ENCODE measurements around the gene RIC8A.
"Not testable (repeated sequence)": the region's sequence is repeated elsewhere in the genome, so short reads cannot be mapped to it uniquely, and the experiment has no call there.

Gene RIC8A

GRCh38 chr11:207208-207862, at the start of gene RIC8A, which contains the start of gene BET1L:
TSS of gene RIC8A (plus strand) at chr11:207708. CDS start at chr11:208855, 1,147 bp downstream.
TSS of gene BET1L (minus strand) at chr11:207399. CDS start at chr11:207321, 78 bp downstream.
- DNase-seq (ENCODE audit: low spot score) = peak; percentile 93
- peak; percentile 20 for FAIRE-seq

GRCh38 chr11:180242-180641, 27.3 kb upstream of the RIC8A start:
- FAIRE-seq; DNase-seq (ENCODE audit: low spot score): not testable (repeated sequence)

DNA sequence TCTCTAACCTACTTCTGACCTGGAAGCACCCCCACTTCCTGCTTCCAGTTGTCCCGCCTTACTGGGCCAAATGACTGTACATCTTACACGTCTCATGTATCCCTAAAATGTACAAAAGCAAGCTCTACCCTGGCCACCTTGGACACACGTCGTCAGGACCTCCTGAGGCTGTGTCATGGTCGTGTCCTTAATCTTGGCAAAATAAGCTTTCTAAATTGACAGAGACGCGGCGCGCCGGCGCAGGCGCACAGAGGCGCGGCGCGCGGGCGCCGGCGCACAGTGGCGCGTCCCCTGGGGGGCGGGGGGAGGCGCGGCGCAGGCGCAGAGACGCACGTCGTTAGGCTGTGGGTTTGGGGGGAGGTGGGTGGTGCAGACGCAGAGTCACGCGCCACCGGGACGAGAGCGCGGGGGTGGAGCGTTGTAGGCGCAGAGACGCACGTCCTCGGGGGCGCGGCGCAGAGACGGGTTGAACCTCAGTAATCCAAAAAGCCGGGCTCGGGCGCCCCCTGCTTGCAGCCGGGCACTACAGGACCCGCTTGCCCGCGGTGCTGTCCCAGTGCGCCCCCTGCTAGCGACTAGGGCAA, 18.2 kb upstream of the RIC8A start:
- not testable (repeated sequence) for DNase-seq (ENCODE audit: low spot score); FAIRE-seq

GRCh38 chr11:189843-190311, 17.6 kb upstream of the RIC8A start:
- not testable (repeated sequence) for DNase-seq (ENCODE audit: low spot score); FAIRE-seq

DNA sequence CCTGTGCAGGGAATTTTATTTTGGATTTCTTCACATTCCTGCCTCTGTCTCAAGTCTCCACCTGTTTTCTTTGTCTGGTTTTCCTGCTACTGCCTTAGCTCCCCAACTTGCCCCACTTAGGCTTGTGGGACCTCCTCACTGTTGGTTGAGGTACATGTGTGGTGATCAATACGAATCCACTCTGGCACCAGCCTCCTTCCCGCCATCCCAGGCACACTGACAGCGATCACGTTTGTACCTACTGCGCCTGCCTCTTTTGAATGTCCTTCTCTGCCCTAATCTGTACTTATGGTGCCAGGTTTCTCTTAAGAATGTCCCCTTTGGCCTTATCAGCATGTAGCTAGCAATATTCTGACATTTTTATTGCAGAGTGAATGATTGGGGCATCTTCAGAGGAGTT, 17.0 kb upstream of the RIC8A start:
- not testable (repeated sequence) for DNase-seq (ENCODE audit: low spot score); FAIRE-seq

DNA sequence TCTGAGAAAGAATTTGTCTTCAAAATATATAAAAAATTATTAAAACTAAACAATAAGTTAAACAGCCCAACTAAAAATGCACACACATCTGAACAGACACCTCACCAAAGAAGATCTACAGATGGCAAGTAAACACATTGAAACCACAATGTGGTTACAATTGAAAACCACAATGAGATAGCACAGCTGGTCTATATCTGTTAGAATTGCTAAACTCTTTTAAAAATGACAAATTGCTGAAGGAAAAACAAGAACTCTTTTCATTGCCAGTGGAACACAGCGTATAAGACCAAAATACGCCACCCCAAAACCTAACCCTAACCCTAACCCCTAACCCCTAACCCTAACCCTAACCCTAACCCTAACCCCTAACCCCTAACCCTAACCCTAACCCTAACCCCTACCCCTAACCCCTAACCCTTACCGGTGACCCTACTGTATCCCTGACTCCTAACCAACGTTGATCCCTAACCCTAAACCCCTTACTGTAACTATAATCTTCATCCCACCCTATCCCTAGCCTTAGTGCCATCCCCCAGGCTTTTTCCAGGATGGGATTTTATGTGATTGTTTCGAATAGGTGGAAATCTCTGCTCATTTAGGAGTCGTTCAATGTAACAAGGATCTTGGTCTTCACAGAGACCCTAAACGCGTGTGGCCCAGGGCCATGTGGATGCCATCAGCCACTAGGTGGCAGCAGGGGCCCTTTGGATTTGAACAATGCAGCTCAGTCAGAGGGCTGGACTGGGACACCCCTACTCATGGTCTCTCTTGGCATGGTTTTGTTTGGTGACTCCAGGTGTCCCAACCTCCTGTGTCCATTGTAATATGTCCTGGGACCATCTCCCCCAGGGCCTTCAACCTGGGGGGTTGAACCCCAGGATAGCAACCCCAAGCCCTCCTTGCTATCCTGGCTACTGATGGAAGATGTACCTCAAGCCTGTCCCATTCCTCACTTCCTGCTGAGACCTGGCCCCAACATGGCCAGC, 15.7 kb upstream of the RIC8A start:
- not testable (repeated sequence) for DNase-seq (ENCODE audit: low spot score); FAIRE-seq

DNA sequence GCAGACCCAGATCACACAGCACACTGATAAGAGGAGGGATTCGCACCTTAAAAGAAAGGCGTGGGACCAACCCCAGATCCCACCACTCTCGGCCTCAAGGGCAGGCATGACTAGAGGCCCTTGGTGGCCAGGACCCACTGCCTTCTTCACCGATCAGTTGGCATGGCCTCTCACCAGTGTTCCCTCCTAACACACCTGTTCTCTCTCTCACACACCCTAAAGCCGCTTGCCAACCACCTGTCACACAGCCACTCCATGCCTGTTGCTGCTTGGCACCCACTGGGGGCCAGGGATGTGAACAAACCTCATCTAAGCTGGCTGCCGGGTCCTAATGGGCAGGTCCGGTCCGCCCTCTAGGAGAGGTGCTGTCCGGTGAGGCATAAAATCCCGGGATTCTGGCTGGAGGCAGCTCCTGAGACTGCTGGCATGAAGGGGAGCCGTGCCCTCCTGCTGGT, 14.8 kb upstream of the RIC8A start, which contains the start of gene SCGB1C1:
TSS of gene SCGB1C1 (plus strand) at position 405 of the 455 bp plus-strand sequence. CDS start at position 427, 22 bp downstream.
- DNase-seq (ENCODE audit: low spot score); FAIRE-seq: not testable (repeated sequence)

DNA sequence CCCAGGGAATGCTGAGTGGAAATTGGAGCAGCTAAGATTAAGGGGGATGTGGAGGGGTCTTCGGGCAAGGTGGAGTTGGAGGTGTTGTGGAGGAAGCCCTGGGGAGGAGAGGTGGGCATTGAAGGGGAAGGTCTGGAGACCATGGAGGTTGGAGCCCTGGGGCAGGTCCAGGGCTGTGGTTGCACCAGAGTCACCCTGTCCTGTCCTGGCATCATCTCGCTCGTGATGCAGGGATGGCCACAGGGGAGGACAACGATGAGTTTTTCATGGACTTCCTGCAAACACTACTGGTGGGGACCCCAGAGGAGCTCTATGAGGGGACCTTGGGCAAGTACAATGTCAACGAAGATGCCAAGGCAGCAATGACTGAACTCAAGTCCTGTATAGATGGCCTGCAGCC, 14.0 kb upstream of the RIC8A start:
- not testable (repeated sequence) for FAIRE-seq; DNase-seq (ENCODE audit: low spot score)

GRCh38 chr11:196786-197731, 10.4 kb upstream of the RIC8A start:
- FAIRE-seq = no peak
- no peak for DNase-seq (ENCODE audit: low spot score)

GRCh38 chr11:197741-198235, 9.7 kb upstream of the RIC8A start:
- FAIRE-seq (no peak), DNase-seq (ENCODE audit: low spot score) (no peak)

DNA sequence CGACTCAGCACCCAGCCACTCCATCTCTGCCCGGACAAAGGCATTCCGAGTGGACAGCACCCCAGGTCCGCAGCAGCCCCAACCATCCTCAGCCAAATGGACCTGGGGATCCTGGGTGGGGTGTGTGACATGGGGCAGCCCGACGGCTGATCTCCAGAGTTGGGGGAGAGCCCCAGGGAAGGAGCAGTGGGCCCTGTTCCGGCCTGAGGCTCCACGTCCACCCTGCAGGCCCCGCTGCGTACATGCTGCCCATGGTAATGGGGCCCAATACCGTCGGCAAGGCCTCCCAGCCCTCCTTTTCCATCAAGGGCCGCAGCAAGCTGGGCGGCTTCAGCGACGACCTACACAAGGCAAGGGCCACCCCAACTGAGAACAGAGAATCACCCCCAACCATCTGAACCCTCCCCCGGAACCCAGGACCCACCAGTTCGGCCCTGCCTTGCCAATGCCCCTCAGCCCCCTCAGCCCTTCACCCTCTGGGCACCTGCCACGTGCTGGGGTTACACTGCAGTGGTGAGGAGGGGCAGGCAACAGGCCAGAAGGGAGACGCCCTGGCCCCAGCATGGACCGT, 9.2 kb upstream of the RIC8A start:
- FAIRE-seq = no peak

GRCh38 chr11:199004-199581, 8.4 kb upstream of the RIC8A start:
- DNase-seq (ENCODE audit: low spot score) = no peak
- no peak for FAIRE-seq

More for the DNA sequence above, 9.2 kb upstream of the RIC8A start:
- no peak for DNase-seq (ENCODE audit: low spot score)

- no peak for DNase-seq (ENCODE audit: low spot score)
Measured at GRCh38 chr11:199782-200181, 7.7 kb upstream of the RIC8A start.

DNA sequence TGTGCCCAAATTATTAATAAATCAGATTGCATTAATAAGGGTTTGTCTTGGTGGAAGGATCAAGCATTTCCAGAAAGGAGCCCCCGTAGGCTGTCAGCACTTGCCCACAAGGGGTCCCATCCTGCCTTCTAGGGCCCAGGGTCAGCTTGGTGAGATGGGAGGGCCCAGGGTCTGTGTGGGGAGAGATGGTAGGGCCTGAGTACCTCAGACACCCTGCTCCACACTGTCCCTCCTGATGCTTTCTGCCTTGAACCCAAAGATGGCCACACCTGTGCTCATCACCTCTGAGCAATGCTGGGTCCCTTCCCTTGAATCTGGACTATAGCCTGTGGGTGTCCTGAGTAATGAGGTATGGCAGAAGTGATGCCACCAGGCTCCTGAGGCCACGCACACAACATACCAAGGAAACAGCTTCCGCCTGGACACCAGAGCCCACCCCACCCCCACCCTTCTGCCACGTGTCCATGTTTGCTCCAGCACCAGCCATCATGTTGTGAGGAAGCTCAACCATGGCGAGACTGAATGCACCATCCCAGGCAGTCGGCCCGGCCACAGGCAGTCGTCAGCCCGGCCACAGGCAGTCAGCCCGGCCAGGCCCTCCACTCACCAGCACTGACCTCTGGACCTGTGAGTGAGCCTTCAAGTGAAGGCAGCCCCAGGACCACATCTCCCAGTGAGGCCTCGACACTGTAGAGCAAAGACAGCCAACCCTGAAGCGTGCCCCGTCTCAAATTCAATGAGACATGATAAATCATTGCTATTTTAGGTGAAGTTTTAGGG, 7.1 kb upstream of the RIC8A start:
- FAIRE-seq = no peak

More at GRCh38 chr11:199782-200181, 7.7 kb upstream of the RIC8A start:
- FAIRE-seq = no peak

DNA sequence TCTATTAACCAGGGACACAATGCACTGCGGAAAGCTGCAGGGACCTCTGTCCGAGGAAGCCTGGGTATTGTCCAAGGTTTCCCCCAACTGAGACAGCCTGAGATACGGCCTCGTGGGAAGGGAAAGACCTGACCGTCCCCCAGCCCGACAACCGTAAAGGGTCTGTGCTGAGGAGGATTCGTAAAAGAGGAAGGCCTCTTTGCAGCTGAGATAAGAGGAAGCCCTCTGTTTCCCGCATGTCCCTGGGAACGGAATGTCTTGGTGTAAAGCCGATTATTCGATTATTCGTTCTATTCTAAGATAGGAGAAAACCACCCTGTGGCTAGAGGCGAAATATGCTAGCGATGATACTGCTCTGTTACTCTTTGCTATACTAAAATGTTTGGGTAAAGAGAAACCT, 5.5 kb upstream of the RIC8A start:
- DNase-seq (ENCODE audit: low spot score) = no peak

More for the DNA sequence above, 7.1 kb upstream of the RIC8A start:
- DNase-seq (ENCODE audit: low spot score) = no peak

GRCh38 chr11:202490-202889, 5.0 kb upstream of the RIC8A start:
- no peak for FAIRE-seq
- DNase-seq (ENCODE audit: low spot score) = no peak

More for the DNA sequence above, 5.5 kb upstream of the RIC8A start:
- FAIRE-seq = no peak

DNA sequence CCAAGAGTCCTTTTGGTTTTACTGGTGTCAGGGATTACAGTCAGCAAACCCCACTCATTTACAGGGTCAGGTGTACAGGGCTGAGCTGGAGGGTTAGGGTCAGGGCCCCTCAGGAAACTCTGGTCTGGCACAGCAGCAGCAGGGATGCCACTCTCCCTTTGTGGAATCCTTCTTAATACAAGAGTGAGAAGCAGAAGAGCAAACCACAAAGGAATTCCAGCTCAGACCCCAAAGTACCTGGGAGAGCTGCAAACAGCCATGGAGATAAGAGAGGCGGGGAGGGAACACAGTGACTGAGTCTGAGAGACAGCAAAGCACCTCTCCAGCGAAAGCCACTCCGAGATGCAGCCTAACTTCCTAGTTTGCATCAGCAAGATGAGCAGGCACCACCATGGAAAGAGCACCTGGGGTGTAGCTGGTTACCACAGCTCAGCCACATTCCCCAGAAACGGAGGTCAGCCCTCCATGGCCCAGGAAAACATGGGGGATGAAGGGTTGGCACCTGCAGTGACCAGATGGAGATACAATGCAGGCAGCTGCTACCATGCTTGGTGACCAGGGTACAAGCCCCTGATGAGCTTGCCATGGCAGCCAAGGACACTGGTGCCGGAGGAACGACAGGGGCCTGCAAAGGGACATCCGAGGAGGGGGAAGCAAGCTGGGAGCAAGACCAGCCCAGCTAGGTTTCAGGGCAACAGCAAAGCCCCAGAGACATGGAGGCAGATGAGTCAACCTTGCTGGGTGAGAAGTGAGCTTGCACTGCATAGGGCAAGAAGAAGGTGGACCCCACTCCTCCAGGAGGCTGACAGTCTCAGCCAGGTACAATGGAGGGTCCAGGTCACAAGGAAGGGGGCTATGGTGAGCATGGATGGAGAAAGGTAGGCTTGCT, 4.2 kb upstream of the RIC8A start:
- DNase-seq (ENCODE audit: low spot score) = no peak

More for the DNA sequence above, 4.2 kb upstream of the RIC8A start:
- FAIRE-seq = no peak

Data from urothelium cell line (cell line).